Uterus (tissue), 4 donors: ENCODE data around the gene RSKR. TPM values are rescaled to one million over a fixed set of nuclear protein-coding genes. Genes with fewer than 3 reads are reported as not detected.
"Not testable (repeated sequence)": the region's sequence is repeated elsewhere in the genome, so short reads cannot be mapped to it uniquely, and the experiment has no call there.

Source experiments
- DNase-seq, 2 donors: peaks; one replicate each; pipeline ENCODE4 v3.0.0-alpha.2; 2019 to 2020
- H3K27ac ChIP-seq, 2 donors: fragments of 200-600 bp; sonication (generic); 1 replicate in 1 of 2; 2 replicates in 1 of 2; pipeline ENCODE4 v1.5.1; 2016 to 2018
- H3K27me3 ChIP-seq, 2 donors: fragments of 200-600 bp; sonication (generic); one replicate each; pipeline ENCODE4 v1.5.1; 2018 to 2019; ENCODE audit warnings: control low read depth in 1 of 2
- H3K36me3 ChIP-seq, 2 donors: fragments of 200-600 bp; sonication (generic); one replicate each; pipeline ENCODE4 v1.5.1; 2019; ENCODE audit warnings: control low read depth in 1 of 2
- H3K4me1 ChIP-seq, 2 donors: fragments of 200-600 bp; sonication (generic); one replicate each; pipeline ENCODE4 v1.5.1; 2018 to 2019; ENCODE audit warnings: control low read depth in 1 of 2
- H3K4me3 ChIP-seq, 2 donors: fragments of 200-600 bp; sonication (generic); 1 replicate in 1 of 2; 2 replicates in 1 of 2; pipeline ENCODE4 v1.5.1; 2018 to 2019; ENCODE audit warnings: mild to moderate bottlenecking in 1 of 2
- H3K9me3 ChIP-seq, 2 donors: fragments of 200-600 bp; sonication (generic); one replicate each; pipeline ENCODE4 v1.5.1; 2019; ENCODE audit warnings: control low read depth in 1 of 2
- CTCF ChIP-seq, 4 experiments: fragments of 200-600 bp in 2 of 4; fragments of 450-650 bp in 2 of 4; sonication (generic) in 2 of 4; IDR thresholded peaks; one replicate each; pipeline ENCODE4 v1.5.1; 2016 to 2019; ENCODE audit warnings: antibody characterized with exemption in 4 of 4, mild to moderate bottlenecking in 2 of 4, moderate library complexity in 1 of 4
- POLR2A ChIP-seq, 2 donors: fragments of 450-650 bp; IDR thresholded peaks; one replicate each; pipeline ENCODE4 v1.6.1; 2016; ENCODE audit warnings: antibody characterized with exemption in 2 of 2, mild to moderate bottlenecking in 1 of 2, moderate library complexity in 1 of 2
- intact Hi-C: fragments of 100-400 bp; cut with DNase I; formaldehyde crosslinking; loops from one replicate; pipeline ENCODE4 v1.15.1; 2023; ENCODE audit warnings: low total_unique reads
- total RNA-seq, 4 donors: library from RNA; depleted of rRNA in 3 of 4; stranded (reverse); fragments of >200 nt in 3 of 4; gene quantifications; one replicate each; pipeline versions ENCODE4 v1.1.0 to v1.2.4, GENCODE V29; 2014 to 2023
- donor health status: DM: yes; HTN: yes; CAD: no.

Gene RSKR
- total RNA-seq, 4 donors from 2014 or later = 5.9 to 19.6 (median 11.3) TPM; not detected in 1

DNA sequence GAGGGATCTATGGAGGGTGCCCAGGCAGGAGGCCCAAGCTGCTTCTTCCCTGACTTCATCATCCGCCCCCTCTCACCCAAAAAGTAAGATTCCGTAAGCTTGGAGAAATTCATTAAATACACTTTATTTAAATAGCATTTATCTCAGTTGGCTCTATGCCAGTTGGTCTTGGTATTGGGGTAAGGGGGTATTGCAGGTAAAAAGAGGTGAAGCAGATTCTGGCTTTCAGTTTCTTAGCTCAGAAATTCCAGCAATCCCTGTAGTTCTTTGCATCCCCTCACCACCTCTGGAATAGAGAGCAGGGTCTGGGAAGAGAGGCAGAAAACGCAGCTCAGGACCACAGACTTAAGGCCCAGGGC, 36.5 kb downstream of the RSKR start:
- no peaks in the 10 kb centered on the region for H3K36me3 ChIP-seq
- no peak for DNase-seq
- H3K27me3 ChIP-seq = no peaks in the 10 kb centered on the region
- H3K4me3 ChIP-seq = no peak overlapping the region
- no peaks in the 10 kb centered on the region for H3K9me3 ChIP-seq
- peaks cover 2 to 4% of the 10 kb centered on the region in 2 donors for H3K4me1 ChIP-seq
- intact Hi-C loops = no loop called here
- H3K27ac ChIP-seq = no peak overlapping the region
- no peak for TF ChIP-seq CTCF (IDR thresholded peaks at IDR 0.05)
- TF ChIP-seq POLR2A (IDR thresholded peaks at IDR 0.05) = no peak

GRCh38 chr17:28576758-28577465, 37.1 kb downstream of the RSKR start, which contains the start of gene ALDOC:
TSS of gene ALDOC (minus strand) at chr17:28576895. CDS start at chr17:28575532, 1,363 bp downstream.
- TF ChIP-seq CTCF (IDR thresholded peaks at IDR 0.05) = no peak
- peak; percentile 88 to 93 for TF ChIP-seq POLR2A (IDR thresholded peaks at IDR 0.05)
- H3K36me3 ChIP-seq = no peaks in the 10 kb centered on the region
- intact Hi-C loops = no loop called here
- H3K4me3 ChIP-seq = peak within 1 kb of the TSS; percentile 8 to 30
- H3K4me1 ChIP-seq = peaks cover 4% of the 10 kb centered on the region in 2 donors
- peak within 1 kb of the TSS; percentile 5 to 66 for H3K27ac ChIP-seq
- no peaks in the 10 kb centered on the region for H3K9me3 ChIP-seq
- peak; percentile 96 for DNase-seq
- H3K27me3 ChIP-seq = no peaks in the 10 kb centered on the region

GRCh38 chr17:28576016-28576415, 38.0 kb downstream of the RSKR start:
- H3K4me3 ChIP-seq, H3K27me3 ChIP-seq, H3K27ac ChIP-seq, H3K9me3 ChIP-seq, intact Hi-C loops, H3K4me1 ChIP-seq, H3K36me3 ChIP-seq, DNase-seq: not testable (repeated sequence)

GRCh38 chr17:28575126-28575795, 38.7 kb downstream of the RSKR start:
- no peak overlapping the region for H3K27ac ChIP-seq
- H3K27me3 ChIP-seq = no peaks in the 10 kb centered on the region
- peaks cover 4 to 6% of the 10 kb centered on the region in 2 donors for H3K4me1 ChIP-seq
- TF ChIP-seq CTCF (IDR thresholded peaks at IDR 0.05) (no peak), POLR2A (IDR thresholded peaks at IDR 0.05) (no peak)
- H3K4me3 ChIP-seq = no peak overlapping the region
- H3K36me3 ChIP-seq = no peaks in the 10 kb centered on the region
- intact Hi-C loops = no loop called here
- no peaks in the 10 kb centered on the region for H3K9me3 ChIP-seq
- no peak for DNase-seq

DNA sequence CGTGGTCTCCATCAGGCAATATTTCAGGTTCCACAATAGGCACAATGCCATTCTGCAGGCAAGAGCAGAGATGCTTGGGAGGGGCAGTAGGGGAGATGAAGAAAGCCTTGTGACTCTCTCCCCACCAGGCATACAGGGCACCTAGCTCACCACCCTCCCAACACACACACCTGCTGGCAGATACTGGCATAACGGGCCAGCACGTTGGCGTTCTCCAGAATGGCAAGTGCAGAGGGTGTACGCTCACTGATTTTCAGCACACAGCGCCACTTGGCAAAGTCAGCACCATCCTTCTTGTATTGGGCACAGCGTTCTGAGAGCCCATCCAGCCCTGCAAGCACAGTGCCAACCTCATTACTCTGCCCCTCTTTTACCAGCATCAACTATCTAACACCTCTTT, 39.5 kb downstream of the RSKR start:
- H3K27ac ChIP-seq = no peak overlapping the region
- no peak for TF ChIP-seq CTCF (IDR thresholded peaks at IDR 0.05)
- no peak for TF ChIP-seq POLR2A (IDR thresholded peaks at IDR 0.05)
- intact Hi-C loops = no loop called here
- H3K4me1 ChIP-seq = peaks cover 4 to 10% of the 10 kb centered on the region in 2 donors
- no peaks in the 10 kb centered on the region for H3K27me3 ChIP-seq
- no peak for DNase-seq
- H3K9me3 ChIP-seq = no peaks in the 10 kb centered on the region
- no peak overlapping the region for H3K4me3 ChIP-seq
- no peaks in the 10 kb centered on the region for H3K36me3 ChIP-seq
